GM19238 (cell line): ENCODE data around the gene STPG3.

Experiments
- DNase-seq: peaks from one replicate; pipeline ENCODE4 v3.0.0; 2011; ENCODE audit warnings: low spot score; ENCODE audit not compliant: insufficient read length

Gene STPG3

DNA sequence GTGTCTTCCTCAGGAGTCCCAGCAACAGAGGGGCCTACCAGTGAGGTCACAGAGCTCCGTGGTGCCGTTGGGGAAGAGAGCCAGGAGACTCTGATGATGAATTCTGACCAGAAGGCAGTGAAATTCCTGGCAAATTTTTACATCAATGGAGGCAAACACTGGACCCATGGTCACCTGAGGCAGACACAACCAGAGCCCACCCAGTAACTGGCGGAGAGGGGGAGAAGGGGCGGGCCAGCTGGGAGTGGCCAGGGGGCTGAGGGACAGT, at the start of gene STPG3:
Gene STPG3 (plus strand): TSS at position 93 of the 268 bp plus-strand sequence. CDS start 1 bp downstream, at position 94.
- DNase-seq, result no peak

DNA sequence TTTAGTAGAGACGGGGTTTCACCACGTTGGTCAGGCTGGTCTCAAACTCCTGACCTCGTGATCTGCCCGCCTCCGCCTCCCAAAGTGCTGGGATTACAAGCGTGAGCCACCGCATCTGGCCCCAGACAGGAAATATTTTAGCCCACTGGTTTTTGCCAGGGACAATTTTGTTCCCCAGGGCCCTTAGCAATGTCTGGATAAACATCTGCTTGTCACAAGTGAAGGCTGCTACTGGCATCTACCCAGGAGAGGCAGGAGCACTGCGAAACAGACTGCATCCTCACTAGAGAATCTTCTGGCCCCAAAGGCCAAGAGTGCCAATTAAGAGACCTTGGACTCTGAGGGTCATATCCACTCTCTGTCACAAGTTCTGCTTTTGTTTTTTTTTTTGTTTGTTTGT, 48.1 kb upstream of the STPG3 start:
- no peak for DNase-seq

DNA sequence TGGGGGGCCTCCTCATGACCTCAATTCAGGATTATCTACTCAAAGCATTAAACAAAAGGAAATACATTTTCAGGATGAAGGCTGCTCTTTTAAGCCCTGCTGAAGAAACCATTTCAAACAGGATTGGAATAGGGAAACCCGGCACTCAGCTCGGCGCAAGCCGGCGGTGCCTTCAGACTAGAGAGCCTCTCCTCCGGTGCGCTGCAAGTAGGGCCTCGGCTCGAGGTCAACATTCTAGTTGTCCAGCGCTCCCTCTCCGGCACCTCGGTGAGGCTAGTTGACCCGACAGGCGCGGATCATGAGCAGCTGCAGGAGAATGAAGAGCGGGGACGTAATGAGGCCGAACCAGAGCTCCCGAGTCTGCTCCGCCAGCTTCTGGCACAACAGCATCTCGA, 46.4 kb upstream of the STPG3 start:
- DNase-seq, result no peak

DNA sequence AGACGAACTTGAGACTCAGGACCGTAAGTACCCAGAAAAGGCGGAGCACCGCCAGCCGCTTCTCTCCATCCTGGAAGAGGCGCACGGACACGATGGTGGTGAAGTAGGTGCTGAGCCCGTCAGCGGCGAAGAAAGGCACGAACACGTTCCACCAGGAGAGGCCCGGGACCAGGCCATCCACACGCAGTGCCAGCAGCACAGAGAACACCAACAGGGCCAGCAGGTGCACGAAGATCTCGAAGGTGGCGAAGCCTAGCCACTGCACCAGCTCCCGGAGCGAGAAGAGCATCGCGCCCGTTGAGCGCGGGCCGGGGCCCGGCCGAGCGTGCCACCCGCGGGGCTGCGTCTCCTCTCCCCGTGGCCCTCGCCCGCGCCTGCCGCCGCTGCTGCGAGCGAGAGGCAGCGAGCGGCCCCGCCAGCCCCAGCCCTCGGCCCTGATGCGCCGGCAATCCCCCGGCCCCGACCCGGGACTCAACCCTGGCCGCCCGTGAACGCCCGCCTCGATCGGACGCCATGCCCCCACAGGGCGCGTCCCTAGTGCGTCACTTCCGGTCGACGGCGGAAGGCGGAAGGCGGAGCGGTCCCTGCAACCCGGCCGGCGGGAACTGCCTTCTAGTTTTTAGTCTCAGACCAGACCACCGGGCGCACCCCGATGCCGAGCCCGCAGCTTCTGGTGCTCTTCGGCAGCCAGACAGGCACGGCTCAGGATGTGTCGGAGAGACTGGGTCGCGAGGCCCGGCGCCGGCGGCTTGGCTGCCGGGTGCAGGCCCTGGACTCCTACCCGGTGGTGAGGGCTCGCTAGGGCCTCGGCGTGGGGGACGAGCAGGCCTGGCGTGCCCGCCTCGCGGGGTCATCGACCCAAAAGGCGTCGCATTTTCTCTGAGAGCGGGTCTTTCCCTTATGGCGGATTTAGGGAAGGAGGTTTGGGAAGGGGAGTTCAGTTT, 45.7 kb upstream of the STPG3 start, which contains the start of the genes NDOR1 and TMEM203:
Gene NDOR1 (plus strand): TSS at position 575 of the 944 bp plus-strand sequence. CDS start 78 bp downstream, at position 653.
Gene TMEM203 (minus strand): TSS at position 523 of the 944 bp plus-strand sequence. CDS start 234 bp downstream, at position 289.
- DNase-seq, result peak; percentile 99

DNA sequence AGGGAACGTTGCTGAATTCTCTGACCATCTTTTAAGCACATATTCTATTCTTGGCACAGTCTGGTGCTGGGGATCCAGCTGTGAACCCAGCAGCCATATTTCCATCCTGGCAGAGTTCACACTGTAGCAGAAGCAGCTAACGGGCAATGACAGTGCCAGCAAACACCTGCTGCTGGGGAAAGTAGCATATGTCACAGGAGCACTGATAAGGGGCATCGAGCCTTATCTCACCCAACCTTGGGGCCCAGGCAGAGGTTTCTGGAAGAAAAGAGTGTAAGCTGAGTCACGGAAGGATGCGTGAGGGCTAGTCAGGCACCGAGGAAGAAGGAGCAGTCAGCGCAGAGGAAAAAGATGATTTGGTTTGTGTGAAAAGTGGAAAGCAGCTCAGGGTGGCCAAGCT, 44.5 kb upstream of the STPG3 start:
- DNase-seq, result no peak

DNA sequence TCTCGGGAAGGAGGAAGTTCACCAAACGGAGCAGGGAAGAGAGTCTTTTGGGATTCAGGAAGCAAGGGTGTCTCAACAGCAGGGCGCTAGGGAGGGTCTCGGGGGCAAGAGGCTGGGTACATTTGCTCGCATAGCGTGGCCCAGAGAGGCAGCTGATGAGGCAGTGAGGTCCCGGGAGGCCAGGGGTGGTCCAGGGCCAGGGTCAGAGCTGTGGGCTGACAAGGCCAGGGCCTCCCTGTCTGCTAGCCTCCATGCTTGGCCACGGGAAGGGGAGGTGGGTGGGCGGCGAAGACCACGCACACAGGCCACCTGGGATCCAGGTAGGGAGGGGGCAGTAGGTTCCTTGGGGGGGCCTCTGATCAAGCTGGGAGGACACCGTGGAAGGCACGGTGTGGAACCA, 39.6 kb upstream of the STPG3 start:
- DNase-seq, result no peak

DNA sequence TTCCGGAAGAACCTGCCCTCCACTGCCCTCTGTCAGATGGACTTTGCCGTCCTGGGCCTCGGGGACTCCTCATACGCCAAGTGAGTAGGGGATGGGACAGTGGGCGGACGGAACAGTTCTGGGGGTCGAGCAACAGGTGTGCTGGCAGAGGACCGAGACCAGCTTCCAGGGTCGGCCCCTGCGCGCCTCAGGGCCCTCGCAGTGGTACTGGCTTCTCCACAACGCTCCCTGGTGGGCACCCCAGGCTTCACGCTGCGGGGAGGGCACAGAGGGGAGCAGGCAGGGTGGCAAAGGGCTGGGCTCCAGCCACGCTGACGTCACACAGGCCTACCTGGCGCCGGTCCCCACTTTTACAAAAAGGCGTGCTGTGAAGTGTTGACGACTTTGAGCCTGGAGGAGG, 38.6 kb upstream of the STPG3 start:
- no peak for DNase-seq

DNA sequence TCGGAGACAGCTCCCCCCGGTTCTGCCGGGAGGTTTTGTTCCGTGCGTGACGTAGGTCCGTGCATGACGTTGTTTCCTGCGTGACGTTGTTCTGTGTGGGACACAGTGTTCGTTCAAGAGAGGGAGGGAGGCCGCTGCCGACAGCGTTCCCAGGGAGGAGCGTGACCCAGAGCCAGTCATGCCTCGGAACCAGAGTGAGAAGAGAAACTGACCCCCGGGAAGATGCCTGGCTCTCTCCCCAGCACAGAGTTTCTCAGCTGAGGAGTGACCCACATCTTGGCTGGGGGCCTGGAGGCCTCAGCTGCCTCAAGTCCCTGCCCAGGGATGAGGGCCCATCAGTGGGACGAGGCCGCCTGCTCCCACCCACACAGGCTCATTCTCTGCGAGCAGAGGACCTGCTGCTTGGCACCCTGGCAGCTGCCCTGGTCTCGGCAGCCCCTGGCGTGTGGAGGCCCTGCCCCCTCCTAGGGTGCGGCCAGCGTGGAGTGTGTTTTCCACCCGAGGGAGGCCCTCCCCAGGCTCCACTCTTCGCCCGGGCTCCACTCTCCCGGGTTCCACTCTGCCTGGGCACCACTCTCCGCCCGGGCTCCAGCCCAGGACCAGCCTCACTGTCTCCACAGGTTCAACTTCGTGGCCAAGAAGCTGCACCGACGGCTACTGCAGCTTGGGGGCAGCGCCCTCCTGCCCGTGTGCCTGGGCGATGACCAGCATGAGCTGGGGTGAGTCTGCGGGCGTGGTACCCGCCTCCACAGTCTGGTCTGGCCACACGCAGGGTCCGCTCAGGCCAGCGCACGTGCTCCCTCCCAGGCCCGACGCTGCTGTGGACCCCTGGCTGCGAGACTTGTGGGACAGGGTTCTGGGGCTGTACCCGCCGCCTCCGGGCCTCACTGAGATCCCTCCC, 37.7 kb upstream of the STPG3 start:
- no peak for DNase-seq

DNA sequence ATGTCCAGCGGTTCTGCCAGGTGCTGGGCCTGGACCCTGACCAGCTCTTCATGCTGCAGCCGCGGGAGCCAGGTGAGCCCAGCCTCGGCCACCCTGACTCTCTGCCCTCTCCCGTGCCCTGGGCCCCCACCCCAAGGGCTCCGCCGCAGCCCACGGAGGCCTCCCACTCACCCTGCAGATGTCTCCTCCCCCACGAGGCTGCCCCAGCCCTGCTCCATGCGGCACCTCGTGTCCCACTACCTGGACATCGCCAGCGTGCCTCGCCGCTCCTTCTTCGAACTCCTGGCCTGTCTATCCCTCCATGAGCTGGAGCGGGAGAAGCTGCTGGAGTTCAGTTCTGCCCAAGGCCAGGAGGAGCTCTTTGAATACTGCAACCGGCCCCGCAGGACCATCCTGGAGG, 36.5 kb upstream of the STPG3 start:
- no peak for DNase-seq

DNA sequence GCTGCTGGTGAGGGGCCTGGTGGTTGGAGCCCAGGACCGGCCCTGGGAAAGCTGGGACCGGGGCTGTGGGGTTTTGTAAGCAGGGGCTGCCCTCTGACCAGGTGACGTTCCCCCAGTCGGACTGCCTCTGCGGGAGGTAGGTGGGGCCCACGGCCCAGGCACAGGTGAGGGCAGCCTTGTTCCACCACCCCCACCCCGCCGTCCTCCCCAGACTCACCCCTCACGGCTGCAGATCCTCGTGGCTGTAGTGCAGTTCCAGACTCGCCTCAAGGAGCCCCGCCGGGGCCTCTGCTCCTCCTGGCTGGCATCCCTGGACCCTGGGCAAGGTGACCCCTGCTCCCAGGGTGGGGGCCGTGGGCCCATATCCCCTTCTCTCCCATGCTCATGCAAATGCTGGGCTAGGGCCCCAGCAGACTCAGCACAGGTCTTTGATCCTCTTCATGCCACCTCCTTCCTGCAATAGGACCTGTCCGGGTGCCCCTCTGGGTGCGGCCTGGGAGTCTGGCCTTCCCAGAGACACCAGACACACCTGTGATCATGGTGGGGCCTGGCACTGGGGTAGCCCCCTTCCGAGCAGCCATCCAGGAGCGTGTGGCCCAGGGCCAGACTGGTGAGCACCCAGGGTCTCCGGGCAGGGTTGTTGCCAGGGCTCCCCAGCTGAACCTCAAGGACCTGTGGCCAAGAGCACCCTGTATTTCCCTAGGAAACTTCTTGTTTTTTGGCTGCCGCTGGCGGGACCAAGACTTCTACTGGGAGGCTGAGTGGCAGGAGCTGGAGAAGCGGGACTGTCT, 35.7 kb upstream of the STPG3 start:
- DNase-seq, result no peak

DNA sequence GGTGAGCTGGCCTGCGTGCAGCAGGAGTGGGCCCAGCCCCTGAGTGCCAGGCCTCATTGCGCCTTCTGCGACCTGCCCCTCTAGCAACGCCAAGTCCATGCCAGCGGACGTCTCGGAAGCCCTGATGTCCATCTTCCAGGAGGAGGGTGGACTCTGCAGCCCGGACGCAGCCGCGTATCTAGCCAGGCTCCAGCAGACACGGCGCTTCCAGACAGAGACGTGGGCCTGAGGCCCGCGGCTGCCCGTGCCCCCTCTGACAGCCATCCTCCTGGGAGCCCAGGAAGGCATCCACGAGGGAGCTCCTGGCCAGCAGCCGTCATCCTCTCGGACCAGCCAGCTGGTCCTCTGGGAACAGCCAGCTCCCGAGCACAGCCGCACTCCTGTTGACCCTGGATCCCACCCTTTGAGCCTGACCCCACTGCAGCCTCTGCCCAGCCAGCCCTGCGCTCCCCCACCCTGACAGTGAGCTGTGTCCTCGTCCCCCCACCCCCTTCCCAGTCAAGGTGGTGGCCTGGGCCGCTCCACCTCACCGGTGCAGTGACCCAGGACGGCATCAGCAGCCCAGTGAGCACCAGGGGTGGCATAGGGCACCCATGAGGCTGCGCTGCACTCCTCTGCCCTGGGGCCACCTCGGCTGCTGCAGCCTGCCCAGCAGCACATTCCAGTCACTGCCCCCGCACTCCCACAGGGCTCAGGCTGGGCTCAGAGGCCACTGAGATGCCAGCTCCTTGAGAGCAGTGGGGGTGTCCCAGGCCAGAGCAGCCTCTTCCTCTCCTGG, 34.7 kb upstream of the STPG3 start:
- no peak for DNase-seq

DNA sequence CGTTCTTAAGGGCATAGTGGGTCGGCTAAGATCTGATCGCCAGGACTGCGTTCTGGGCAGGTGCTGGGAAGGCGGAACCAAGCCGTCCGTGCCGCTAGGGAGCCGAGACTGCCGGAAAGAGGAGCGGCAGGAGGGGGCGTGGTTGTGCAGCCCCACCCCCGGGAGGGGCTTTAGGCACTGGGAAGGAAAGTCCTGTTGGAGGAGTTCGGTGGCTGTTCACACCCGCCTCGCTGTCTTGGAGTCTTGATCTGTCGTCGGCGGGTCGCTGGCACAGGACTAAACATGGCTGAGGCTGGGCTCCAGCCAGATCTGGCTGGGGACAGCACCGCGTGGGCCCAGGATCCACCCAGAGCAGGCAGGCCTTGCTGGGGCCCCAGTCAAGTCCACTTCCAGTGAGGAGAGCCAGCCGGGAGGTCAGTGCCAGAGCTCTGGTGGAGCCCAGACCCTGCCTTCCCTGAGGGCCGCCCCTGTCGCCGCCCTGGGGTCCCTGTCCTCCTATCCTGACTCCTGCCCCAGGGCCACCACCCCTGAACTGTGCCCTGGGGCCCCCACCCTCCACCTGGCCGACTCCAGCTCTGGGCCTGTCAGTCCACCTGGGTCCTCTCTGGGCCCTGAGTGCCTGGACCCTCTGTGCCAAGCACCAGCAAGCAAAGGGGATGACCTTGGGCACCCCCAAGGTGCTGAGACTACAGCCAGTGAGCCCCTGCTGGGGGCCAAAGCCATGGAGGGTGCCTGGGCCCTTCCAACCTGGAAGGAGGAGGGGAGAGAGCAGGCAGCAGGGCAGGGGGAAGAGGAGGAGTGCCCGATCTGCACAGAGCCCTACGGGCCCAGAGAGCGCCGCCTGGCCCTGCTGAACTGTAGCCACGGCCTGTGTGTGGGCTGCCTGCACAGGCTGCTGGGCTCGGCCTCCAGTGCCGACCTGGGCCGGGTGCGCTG, 33.5 kb upstream of the STPG3 start:
- no peak for DNase-seq

DNA sequence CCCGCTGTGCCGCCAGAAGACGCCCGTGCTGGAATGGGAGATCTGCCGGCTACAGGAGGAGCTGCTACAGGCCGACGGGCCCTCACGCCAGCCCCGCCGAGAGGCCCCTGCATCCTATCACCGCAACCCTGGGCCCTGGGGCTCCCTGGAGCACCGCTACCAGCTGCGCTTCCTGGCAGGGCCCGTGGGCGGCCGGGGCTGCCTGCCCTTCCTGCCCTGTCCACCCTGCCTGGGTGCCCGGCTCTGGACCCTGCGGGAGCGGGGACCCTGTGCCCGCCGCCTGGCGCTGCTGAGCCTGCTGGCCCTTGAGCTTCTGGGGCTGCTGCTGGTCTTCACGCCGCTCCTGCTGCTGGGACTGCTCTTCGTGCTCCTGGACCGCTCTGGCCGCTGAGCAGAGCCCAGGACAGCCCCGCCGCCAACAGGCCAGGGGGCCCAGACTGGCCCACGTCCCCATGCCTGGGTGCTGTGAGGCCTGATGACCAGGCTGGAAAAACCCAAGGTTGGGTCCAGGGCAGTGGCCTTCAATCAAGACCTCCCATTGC, 32.8 kb upstream of the STPG3 start:
- DNase-seq, result no peak

DNA sequence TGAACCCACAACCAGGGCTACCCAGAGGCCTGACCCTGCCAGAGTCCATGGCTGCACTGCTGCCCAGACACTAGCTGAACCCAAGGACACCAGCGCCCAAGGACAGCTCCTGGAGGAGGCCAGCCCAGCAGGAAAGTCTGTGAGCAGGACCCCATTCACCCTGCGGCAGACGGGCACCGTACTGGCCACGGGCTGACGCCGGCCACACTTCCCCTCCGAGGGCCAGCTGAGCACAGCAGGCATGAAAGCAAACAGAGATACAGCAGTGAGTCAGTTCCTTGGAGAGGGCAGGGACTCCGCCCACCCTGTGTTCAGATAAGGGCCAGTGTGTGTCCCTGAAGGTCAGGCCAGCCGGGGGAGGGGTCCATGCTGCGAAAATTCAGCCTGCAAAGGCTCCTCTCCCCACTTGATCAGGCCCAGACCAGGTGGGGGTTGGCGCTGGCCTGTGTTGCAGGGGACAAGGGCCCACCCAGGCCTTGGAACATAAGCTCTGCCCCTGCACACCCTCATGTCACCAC, 32.3 kb upstream of the STPG3 start:
- no peak for DNase-seq

DNA sequence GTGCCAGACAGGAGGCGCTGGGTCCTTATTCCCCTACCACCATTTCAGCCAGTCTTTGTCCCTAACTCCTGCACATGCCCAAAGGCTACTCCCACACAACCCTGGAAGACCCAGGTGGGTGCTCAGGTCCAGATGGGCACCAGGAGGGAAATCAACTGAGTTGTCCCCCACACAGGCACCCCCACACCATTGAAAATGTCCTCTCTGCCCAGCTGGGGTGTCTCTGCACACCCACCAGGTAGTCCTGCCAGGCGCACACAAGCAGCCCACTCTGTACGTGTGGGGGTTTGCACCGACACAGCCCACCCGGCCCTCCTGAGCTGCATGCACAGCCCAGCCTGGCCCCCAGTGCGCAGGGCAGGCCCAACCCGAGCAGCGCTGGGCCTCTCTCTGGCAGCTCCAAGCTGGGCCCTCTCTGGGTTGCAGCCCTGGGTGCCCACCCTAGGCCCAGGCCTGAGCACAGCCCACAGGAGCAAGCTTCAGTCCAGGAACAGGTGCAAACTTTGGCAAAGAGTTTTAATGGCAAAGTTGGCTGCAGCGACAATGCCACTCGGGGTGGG, 31.2 kb upstream of the STPG3 start:
- no peak for DNase-seq

DNA sequence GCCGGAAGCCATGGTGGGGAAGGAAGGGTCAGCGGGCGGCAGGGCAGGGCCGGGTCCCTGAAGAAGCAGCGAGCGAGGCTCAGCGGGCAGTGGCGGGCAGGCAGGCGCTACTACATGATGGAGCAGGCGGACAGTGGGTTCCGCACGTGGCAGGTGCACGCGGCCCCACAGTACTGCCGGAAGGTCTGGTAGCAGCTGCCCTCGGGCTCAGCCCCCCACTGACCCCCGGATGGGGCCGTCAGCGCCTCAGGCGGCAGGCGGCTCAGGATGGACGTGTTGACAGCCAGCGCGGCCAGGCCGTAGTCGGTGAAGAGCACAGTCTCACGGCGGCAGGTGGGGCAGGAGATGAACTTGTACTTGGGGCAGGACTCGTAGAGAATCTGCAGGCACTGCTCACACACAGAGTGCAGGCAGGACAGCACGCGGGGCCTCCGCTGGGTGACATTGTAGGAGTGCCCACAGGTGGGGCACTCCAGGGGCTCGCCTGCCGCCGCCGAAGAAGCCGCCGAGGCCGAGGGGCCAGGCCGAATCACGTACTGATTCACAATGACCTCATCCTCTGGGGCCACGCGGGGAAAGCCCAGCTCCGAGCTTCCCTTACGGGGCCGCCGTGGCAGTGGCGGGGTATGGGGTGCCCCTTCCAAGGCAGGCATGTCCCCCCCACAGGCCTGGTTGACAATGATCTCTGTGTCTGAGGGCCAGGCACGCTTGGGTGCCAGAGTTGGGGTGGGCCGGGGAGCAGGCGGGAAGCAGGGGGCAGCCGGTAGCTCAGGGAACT, 30.6 kb upstream of the STPG3 start:
- no peak for DNase-seq

DNA sequence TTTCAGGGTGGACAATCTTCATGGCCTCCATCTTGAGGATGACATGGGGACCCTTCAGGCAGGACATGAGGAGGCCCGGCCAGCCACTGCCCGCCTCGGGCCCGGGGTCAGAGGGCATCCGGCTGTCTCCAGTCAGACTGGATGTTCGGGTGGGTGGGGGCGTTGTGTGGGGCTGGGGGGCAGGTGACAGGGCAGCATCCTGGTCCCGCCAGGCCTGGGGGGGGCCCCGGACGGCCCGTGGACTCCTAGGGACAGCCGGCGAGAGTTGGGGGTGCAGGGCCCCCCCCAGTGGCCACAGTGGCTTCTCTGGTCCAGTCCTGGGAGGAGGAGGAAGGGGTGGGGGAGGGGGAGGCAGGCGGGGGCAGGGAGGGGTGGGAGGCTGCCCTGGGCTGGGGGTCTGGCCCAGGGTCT, 30.0 kb upstream of the STPG3 start:
- DNase-seq, result no peak
